HG02571 (cell line): ENCODE data around the gene PLD6.
"Not testable (repeated sequence)": the region's sequence is repeated elsewhere in the genome, so short reads cannot be mapped to it uniquely, and the experiment has no call there.

ENCODE experiments used
- ATAC-seq: cut with Tn5 transposase; IDR thresholded peaks from one replicate; pipeline ENCODE4 v1.9.1; 2021; ENCODE audit warnings: mild to moderate bottlenecking, moderate library complexity; ENCODE audit not compliant: unreplicated experiment

Gene PLD6

GRCh38 chr17:17201271-17201670 is 4.9 kb downstream of the PLD6 start:
- ATAC-seq = no peak

- no peak for ATAC-seq
These were observed 5.3 kb downstream of the PLD6 start for GRCh38 chr17:17200831-17201230.

GRCh38 chr17:17200311-17200710 is 5.8 kb downstream of the PLD6 start:
- ATAC-seq = no peak

GRCh38 chr17:17198281-17198680 is 7.9 kb downstream of the PLD6 start:
- no peak for ATAC-seq

- no peak for ATAC-seq
These were observed 9.4 kb downstream of the PLD6 start for GRCh38 chr17:17196776-17197175.

GRCh38 chr17:17195466-17195865 is 10.7 kb downstream of the PLD6 start:
- ATAC-seq = not testable (repeated sequence)

GRCh38 chr17:17191961-17192381 is 14.2 kb downstream of the PLD6 start:
- no peak for ATAC-seq

- no peak for ATAC-seq
These were observed 14.8 kb downstream of the PLD6 start for GRCh38 chr17:17191346-17191792.

- no peak for ATAC-seq
These were observed 15.9 kb downstream of the PLD6 start for GRCh38 chr17:17190188-17190587.

- no peak for ATAC-seq
These were observed 16.6 kb downstream of the PLD6 start for GRCh38 chr17:17189559-17189958.

- ATAC-seq = no peak
These were observed 17.5 kb downstream of the PLD6 start for GRCh38 chr17:17188586-17188985.

- no peak for ATAC-seq
These were observed 19.3 kb downstream of the PLD6 start for GRCh38 chr17:17186551-17187505.

GRCh38 chr17:17186051-17186450 is 20.1 kb downstream of the PLD6 start:
- ATAC-seq = no peak

- not testable (repeated sequence) for ATAC-seq
These were observed 21.0 kb downstream of the PLD6 start for GRCh38 chr17:17184985-17185757.

GRCh38 chr17:17183744-17184143 is 22.4 kb downstream of the PLD6 start:
- no peak for ATAC-seq

- no peak for ATAC-seq
These were observed 23.5 kb downstream of the PLD6 start for GRCh38 chr17:17182598-17183136.

GRCh38 chr17:17181666-17182597 is 24.2 kb downstream of the PLD6 start:
- no peak for ATAC-seq

- no peak for ATAC-seq
These were observed 25.2 kb downstream of the PLD6 start for GRCh38 chr17:17180741-17181525.

GRCh38 chr17:17180141-17180603 is 26.0 kb downstream of the PLD6 start:
- no peak for ATAC-seq
